ENCODE results near the gene PDGFRB. TPM values are rescaled to one million over a fixed set of nuclear protein-coding genes. Genes with fewer than 3 reads are reported as not detected.

Gene PDGFRB
- total RNA-seq, 1 donor from 2014 or later: 90.9 TPM

- DNase-seq: no peak
These were observed 89.8 kb downstream of the PDGFRB start for GRCh38 chr5:150065886-150066285.

- no peak for DNase-seq
These were observed 90.3 kb downstream of the PDGFRB start for GRCh38 chr5:150065346-150065745.

GRCh38 chr5:150064681-150065220 lies 90.9 kb downstream of the PDGFRB start:
- DNase-seq: no peak

Small RNA genes lying within 50 kb of the gene (small RNA-seq; reads per million reads assigned to genes)
- not detected for gene RF00019 (ENCODE audit: low replicate concordance)

Other genes starting within 250 kb of the PDGFRB start
- not detected for gene PDE6A, start 211.1 kb downstream of the PDGFRB start, total RNA-seq
- gene SLC26A2, start 195.1 kb downstream of the PDGFRB start, total RNA-seq: 17.6 TPM
- gene TIGD6, start 155.2 kb downstream of the PDGFRB start, total RNA-seq: 3.4 TPM
- gene HMGXB3, start 155.1 kb downstream of the PDGFRB start, total RNA-seq: 26.9 TPM
- gene CSF1R, start 69.3 kb downstream of the PDGFRB start, total RNA-seq: 21.2 TPM
- 0.49 TPM for gene CDX1, start 10.9 kb upstream of the PDGFRB start, total RNA-seq
- gene SLC6A7, start 34.2 kb upstream of the PDGFRB start, total RNA-seq: not detected
- 4.0 TPM for gene CAMK2A, start 133.9 kb upstream of the PDGFRB start, total RNA-seq
- gene ARSI, start 147.1 kb upstream of the PDGFRB start, total RNA-seq: 2.6 TPM
- 11.9 TPM for gene TCOF1, start 201.9 kb upstream of the PDGFRB start, total RNA-seq